Esophagus muscularis mucosa (tissue), 4 donors: ENCODE data around the gene TNPO1. TPM values are rescaled to one million over a fixed set of nuclear protein-coding genes. Genes with fewer than 3 reads are reported as not detected.

Experiments
- DNase-seq: peaks from one replicate; pipeline ENCODE4 v3.0.0-alpha.2; 2017; ENCODE audit errors: extremely low spot score
- H3K27ac ChIP-seq, 4 donors: fragments of 200-600 bp; sonication (generic); replicated peaks in 1 of 4; 1 replicate in 3 of 4; 2 replicates in 1 of 4; pipeline ENCODE4 v1.5.1; 2016 to 2019; ENCODE audit warnings: mild to moderate bottlenecking in 1 of 4
- H3K27me3 ChIP-seq, 4 donors: fragments of 200-600 bp; sonication (generic); one replicate each; pipeline versions ENCODE4 v1.5.1 to v1.6.0; 2016 to 2019
- H3K36me3 ChIP-seq, 4 donors: fragments of 200-600 bp; sonication (generic); one replicate each; pipeline ENCODE4 v1.5.1; 2016 to 2019
- H3K4me1 ChIP-seq, 4 donors: fragments of 200-600 bp; sonication (generic); one replicate each; pipeline ENCODE4 v1.5.1; 2016 to 2019
- H3K4me3 ChIP-seq, 4 donors: fragments of 200-600 bp; sonication (generic); 1 replicate in 2 of 4; 2 replicates in 2 of 4; pipeline ENCODE4 v1.5.1; 2016 to 2019; ENCODE audit warnings: mild to moderate bottlenecking in 4 of 4, moderate library complexity in 1 of 4
- H3K9me3 ChIP-seq, 4 donors: fragments of 200-600 bp; sonication (generic); 1 replicate in 3 of 4; 2 replicates in 1 of 4; pipeline ENCODE4 v1.5.1; 2016 to 2019
- CTCF ChIP-seq, 3 experiments: fragments of 200-600 bp in 2 of 3; fragments of 450-650 bp in 1 of 3; sonication (generic) in 2 of 3; IDR thresholded peaks; one replicate each; pipeline ENCODE4 v1.5.1; 2017 to 2019; ENCODE audit warnings: antibody characterized with exemption in 3 of 3, mild to moderate bottlenecking in 2 of 3, moderate library complexity in 1 of 3
- EP300 ChIP-seq: sonication (generic); formaldehyde crosslinking; IDR thresholded peaks from one replicate; pipeline ENCODE4 v1.6.1; 2017; ENCODE audit warnings: antibody characterized with exemption
- POLR2A ChIP-seq: fragments of 450-650 bp; IDR thresholded peaks from one replicate; pipeline ENCODE4 v1.6.1; 2017; ENCODE audit warnings: antibody characterized with exemption, moderate library complexity, mild to moderate bottlenecking, low read depth
- POLR2AphosphoS5 ChIP-seq, 2 donors: sonication (generic); formaldehyde crosslinking; IDR thresholded peaks; one replicate each; pipeline ENCODE4 v1.6.1; 2017; ENCODE audit warnings: antibody characterized with exemption in 2 of 2
- WGBS: methylation state at CpG from one replicate; pipeline ENCODE4 v1.1.5; 2018; 5-methylcytosine and 5-hydroxymethylcytosine counted together
- intact Hi-C: fragments of 100-400 bp; cut with DNase I; formaldehyde crosslinking; loops from one replicate; pipeline ENCODE4 v1.15.1; 2023
- total RNA-seq, 4 donors: library from RNA; depleted of rRNA; stranded (reverse); fragments of >200 nt; gene quantifications; one replicate each; pipeline versions ENCODE4 v1.1.0 to v1.2.1, GENCODE V29; 2016

The TNPO1 gene
- total RNA-seq, 4 donors from 2014 or later, result 67.8 to 81.8 (median 71.3) TPM

- TF ChIP-seq CTCF (IDR thresholded peaks at IDR 0.05) (no peak), POLR2AphosphoS5 (IDR thresholded peaks at IDR 0.05) (no peak), EP300 (no peak), POLR2A (no peak)
- intact Hi-C loops, result no loop called here
- H3K27ac ChIP-seq, result no peak overlapping the region
- H3K36me3 ChIP-seq, result peaks cover 0 to 4% (median 0%) of the 10 kb centered on the region in 4 donors
- DNase-seq, result no peak
- H3K4me3 ChIP-seq, result no peak overlapping the region
- no peaks in the 10 kb centered on the region for H3K9me3 ChIP-seq
- WGBS, result 92% methylated on average over 7 of the region's 7 CpGs
- no peaks in the 10 kb centered on the region for H3K27me3 ChIP-seq
- peaks cover 11 to 16% (median 13%) of the 10 kb centered on the region in 4 donors for H3K4me1 ChIP-seq
These were observed 135.4 kb downstream of the TNPO1 start for GRCh38 chr5:72951671-72952468.

- peaks cover 30 to 41% (median 37%) of the 10 kb centered on the region in 4 donors for H3K4me1 ChIP-seq
- H3K27ac ChIP-seq, result peak overlapping the region; percentile 94 to 99 (median 98)
- no peaks in the 10 kb centered on the region for H3K27me3 ChIP-seq
- peak overlapping the region in 1 of 4 donors; percentile 96 for H3K4me3 ChIP-seq
- H3K36me3 ChIP-seq, result peaks cover 0 to 4% (median 0%) of the 10 kb centered on the region in 4 donors
- DNase-seq, result no peak
- no peaks in the 10 kb centered on the region for H3K9me3 ChIP-seq
- 92% methylated on average over 7 of the region's 7 CpGs for WGBS
- intact Hi-C loops, result no loop called here
- no peak for TF ChIP-seq POLR2AphosphoS5 (IDR thresholded peaks at IDR 0.05)
- TF ChIP-seq POLR2A, result no peak
- TF ChIP-seq EP300, result no peak
These were observed 137.9 kb downstream of the TNPO1 start for GRCh38 chr5:72954389-72954788.

- intact Hi-C loops, result no loop called here
- Histone ChIP-seq H3K36me3 (peaks cover 0 to 4% (median 0%) of the 10 kb centered on the region in 4 donors), H3K27me3 (no peaks in the 10 kb centered on the region), H3K4me1 (peaks cover 30 to 49% (median 41%) of the 10 kb centered on the region in 4 donors), H3K9me3 (no peaks in the 10 kb centered on the region), H3K4me3 (peak overlapping the region; percentile 80 to 98 (median 92)), H3K27ac (peak overlapping the region; percentile 94 to 99 (median 98))
- WGBS, result 9% methylated on average over 31 of the region's 33 CpGs
- no peak for TF ChIP-seq EP300
- TF ChIP-seq POLR2AphosphoS5 (IDR thresholded peaks at IDR 0.05), result no peak
- no peak for TF ChIP-seq POLR2A
- TF ChIP-seq CTCF (IDR thresholded peaks at IDR 0.05), result no peak
- no peak for DNase-seq
These were observed 138.8 kb downstream of the TNPO1 start for GRCh38 chr5:72955143-72955767.

GRCh38 chr5:72955768-72956323, 139.4 kb downstream of the TNPO1 start, which contains the start of gene FCHO2:
TSS of gene FCHO2 (plus strand) at chr5:72956041. CDS start at chr5:72956097, 56 bp downstream.
- H3K27me3 ChIP-seq, result no peaks in the 10 kb centered on the region
- TF ChIP-seq CTCF (IDR thresholded peaks at IDR 0.05) (peak; percentile 77 to 96 (median 80)), EP300 (no peak), POLR2AphosphoS5 (IDR thresholded peaks at IDR 0.05) (peak; percentile 81 to 89), POLR2A (peak; percentile 29)
- intact Hi-C loops, result no loop called here
- no peaks in the 10 kb centered on the region for H3K9me3 ChIP-seq
- peaks cover 0 to 4% (median 0%) of the 10 kb centered on the region in 4 donors for H3K36me3 ChIP-seq
- peak; percentile 99 for DNase-seq
- H3K27ac ChIP-seq, result peak within 1 kb of the TSS; percentile 94 to 99 (median 98)
- H3K4me3 ChIP-seq, result peak within 1 kb of the TSS; percentile 80 to 98 (median 92)
- under 1% methylated on average over 19 of the region's 64 CpGs for WGBS
- peaks cover 30 to 49% (median 41%) of the 10 kb centered on the region in 4 donors for H3K4me1 ChIP-seq
